AG04450 (cell line): ENCODE measurements around the gene ZFR2. TPM values are rescaled to one million over a fixed set of nuclear protein-coding genes. Genes with fewer than 3 reads are reported as not detected.

Experiments
- CTCF ChIA-PET: fragments of 300-600, 350-600 bp; formaldehyde crosslinking; extraction: SDS; loops from one replicate; lab custom pipeline; 2022; ENCODE audit warnings: antibody characterized with exemption, inconsistent platforms; lab: Charles Lee
- POLR2A ChIA-PET: fragments of 350-600 bp; formaldehyde crosslinking; extraction: SDS; loops from one replicate; lab custom pipeline; 2021; ENCODE audit warnings: antibody characterized with exemption, inconsistent platforms; lab: Yijun Ruan, JAX
- DNase-seq: peaks from one replicate; pipeline ENCODE4 v3.0.0-alpha.2; 2011; ENCODE audit warnings: low read depth, low spot score
- H3K27ac ChIP-seq: one replicate; pipeline ENCODE4 v1.5.1; 2012; ENCODE audit warnings: low read depth, low read length, control low read depth
- H3K27me3 ChIP-seq: one replicate; pipeline ENCODE4 v1.6.0; 2012; ENCODE audit warnings: low read length; ENCODE audit not compliant: control insufficient read depth, insufficient read depth
- H3K4me3 ChIP-seq: 2 replicates; pipeline ENCODE4 v1.5.1; 2011; ENCODE audit warnings: mild to moderate bottlenecking, low read depth, low read length, control low read depth
- H3K9me3 ChIP-seq: 2 replicates; pipeline ENCODE4 v1.5.1; 2012; ENCODE audit warnings: low read length; ENCODE audit not compliant: control insufficient read depth, insufficient read depth
- CTCF ChIP-seq: IDR thresholded peaks from 2 replicates; pipeline ENCODE4 v1.5.1; 2011; ENCODE audit warnings: low read depth, low read length, control low read depth, inconsistent platforms
- polyA plus RNA-seq: library from polyadenylated mRNA; depleted of rRNA; stranded (reverse); fragments of >200 nt; gene quantifications from 2 replicates; pipeline ENCODE4 v1.2.3, GENCODE V29; 2011

Gene ZFR2
- polyA plus RNA-seq, 1 experiment = not detected

GRCh38 chr19:3890591-3890990 lies 21.8 kb upstream of the ZFR2 start:
- ChIA-PET CTCF (no interaction called here), POLR2A (interaction anchor here (0.6 kb wide), 1 partner anchor 26 kb away, joined by 3 read pairs; no protein-coding TSS in a partner anchor)
- no peak for TF ChIP-seq CTCF

GRCh38 chr19:3882041-3882384 lies 13.2 kb upstream of the ZFR2 start:
- CTCF ChIA-PET = no interaction called here
- POLR2A ChIA-PET = no interaction called here

More at GRCh38 chr19:3890591-3890990, 21.8 kb upstream of the ZFR2 start:
- Histone ChIP-seq H3K27me3 (peaks cover 2% of the 10 kb centered on the region), H3K9me3 (no peaks in the 10 kb centered on the region; the same call in 1 of the 2 replicates), H3K27ac (no peak overlapping the region), H3K4me3 (no peak overlapping the region)
- DNase-seq = no peak

GRCh38 chr19:3881272-3882040 lies 12.6 kb upstream of the ZFR2 start:
- Histone ChIP-seq H3K4me3 (no peak overlapping the region), H3K27ac (no peak overlapping the region), H3K27me3 (peaks cover 27% of the 10 kb centered on the region), H3K9me3 (no peaks in the 10 kb centered on the region; the same call in 1 of the 2 replicates)
- no peak for TF ChIP-seq CTCF
- POLR2A ChIA-PET = no interaction called here
- no peak for DNase-seq
- CTCF ChIA-PET = no interaction called here

More at GRCh38 chr19:3882041-3882384, 13.2 kb upstream of the ZFR2 start:
- Histone ChIP-seq H3K27me3 (peaks cover 27% of the 10 kb centered on the region), H3K9me3 (no peaks in the 10 kb centered on the region; the same call in 1 of the 2 replicates), H3K4me3 (no peak overlapping the region), H3K27ac (no peak overlapping the region)
- no peak for TF ChIP-seq CTCF
- no peak for DNase-seq

- DNase-seq = no peak
- no peaks in the 10 kb centered on the region; the same call in 1 of the 2 replicates for H3K9me3 ChIP-seq
- ChIA-PET CTCF (no interaction called here), POLR2A (no interaction called here)
- no peak within 1 kb of the TSS for H3K27ac ChIP-seq
- no peak within 1 kb of the TSS for H3K4me3 ChIP-seq
- H3K27me3 ChIP-seq = peaks cover 27% of the 10 kb centered on the region
- no peak for TF ChIP-seq CTCF
Measured at GRCh38 chr19:3880471-3881271, 11.8 kb upstream of the ZFR2 start, which contains the start of gene ATCAY. ATCAY (plus strand) TSS chr19:3880685; CDS start chr19:3885768, 5,083 bp downstream.
